Measurements from ENCODE around the gene TOB1. TPM values are rescaled to one million over a fixed set of nuclear protein-coding genes. Genes with fewer than 3 reads are reported as not detected.

The TOB1 gene, protein sequence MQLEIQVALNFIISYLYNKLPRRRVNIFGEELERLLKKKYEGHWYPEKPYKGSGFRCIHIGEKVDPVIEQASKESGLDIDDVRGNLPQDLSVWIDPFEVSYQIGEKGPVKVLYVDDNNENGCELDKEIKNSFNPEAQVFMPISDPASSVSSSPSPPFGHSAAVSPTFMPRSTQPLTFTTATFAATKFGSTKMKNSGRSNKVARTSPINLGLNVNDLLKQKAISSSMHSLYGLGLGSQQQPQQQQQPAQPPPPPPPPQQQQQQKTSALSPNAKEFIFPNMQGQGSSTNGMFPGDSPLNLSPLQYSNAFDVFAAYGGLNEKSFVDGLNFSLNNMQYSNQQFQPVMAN
- 10 to 100 TPM; 76.3 to 94.1 (median 89.1) TPM for total RNA-seq (2021; fragmentation: NEBNext Ultra II Directional; extraction: Animal tissue kit (Norgen Biotek cat#: 25700))
- long read RNA-seq, transcript TOB1-202 (2 exons, 2,229 nt): major isoform, 69 of 197 reads
- long read RNA-seq, partial matches to known transcripts: 127 of 197 reads
- long read RNA-seq, other reads (novel, unspliced or antisense): 1 of 197 reads

DNA sequence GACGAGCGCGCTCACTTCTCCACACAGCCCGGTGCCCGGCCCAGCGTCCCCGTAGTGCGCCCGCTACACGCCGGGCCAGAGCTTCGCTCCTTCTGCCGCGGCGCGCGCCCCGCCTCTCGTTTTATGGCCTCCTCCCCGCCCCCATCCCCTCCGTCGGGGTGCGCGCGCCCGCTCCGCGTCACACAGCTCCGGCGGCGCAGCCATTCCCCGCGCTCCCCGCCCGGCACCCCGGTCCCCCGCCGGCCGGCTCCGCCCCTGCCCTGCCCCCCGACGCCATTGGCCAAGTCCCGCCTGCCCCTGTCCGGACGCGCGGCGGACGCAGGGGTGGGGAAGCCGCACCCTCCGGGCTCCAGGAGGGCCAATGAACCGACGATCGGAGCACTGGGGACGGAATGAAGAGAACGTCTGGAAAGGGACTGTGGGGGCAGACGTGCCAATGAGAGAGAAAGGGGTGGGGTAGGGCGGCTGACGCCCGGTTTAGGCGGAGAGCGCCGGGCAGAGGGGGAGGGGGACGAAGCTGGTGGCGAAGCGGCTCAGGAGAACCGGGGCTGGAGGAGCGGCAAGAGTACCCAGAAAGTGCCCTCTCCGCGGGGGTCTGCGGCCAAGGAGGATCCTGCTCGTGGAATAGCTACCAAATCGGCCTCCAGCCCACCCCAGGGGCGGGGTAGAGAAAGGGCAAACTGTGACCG is at the start of gene TOB1:
Gene TOB1, minus strand, starts transcription at position 94 of the 689 bp plus-strand sequence. CDS start 2,337 bp downstream, outside the sequence.
- peaks cover 4% of the 10 kb centered on the region for H3K9me3 Mint-ChIP-seq
- DNase-seq: peak; percentile 95
- peak within 1 kb of the TSS; percentile 100 for H3K4me3 Mint-ChIP-seq
- TF ChIP-seq, protein P1, sequence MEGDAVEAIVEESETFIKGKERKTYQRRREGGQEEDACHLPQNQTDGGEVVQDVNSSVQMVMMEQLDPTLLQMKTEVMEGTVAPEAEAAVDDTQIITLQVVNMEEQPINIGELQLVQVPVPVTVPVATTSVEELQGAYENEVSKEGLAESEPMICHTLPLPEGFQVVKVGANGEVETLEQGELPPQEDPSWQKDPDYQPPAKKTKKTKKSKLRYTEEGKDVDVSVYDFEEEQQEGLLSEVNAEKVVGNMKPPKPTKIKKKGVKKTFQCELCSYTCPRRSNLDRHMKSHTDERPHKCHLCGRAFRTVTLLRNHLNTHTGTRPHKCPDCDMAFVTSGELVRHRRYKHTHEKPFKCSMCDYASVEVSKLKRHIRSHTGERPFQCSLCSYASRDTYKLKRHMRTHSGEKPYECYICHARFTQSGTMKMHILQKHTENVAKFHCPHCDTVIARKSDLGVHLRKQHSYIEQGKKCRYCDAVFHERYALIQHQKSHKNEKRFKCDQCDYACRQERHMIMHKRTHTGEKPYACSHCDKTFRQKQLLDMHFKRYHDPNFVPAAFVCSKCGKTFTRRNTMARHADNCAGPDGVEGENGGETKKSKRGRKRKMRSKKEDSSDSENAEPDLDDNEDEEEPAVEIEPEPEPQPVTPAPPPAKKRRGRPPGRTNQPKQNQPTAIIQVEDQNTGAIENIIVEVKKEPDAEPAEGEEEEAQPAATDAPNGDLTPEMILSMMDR (IDR thresholded peaks at IDR 0.05): no peak
- H3K27me3 Mint-ChIP-seq (ENCODE audit: insufficient read depth): peaks cover 6% of the 10 kb centered on the region; the same call in 1 of the 2 replicates
- H3K4me1 Mint-ChIP-seq (ENCODE audit: low read depth): peaks cover 40% of the 10 kb centered on the region
- peaks cover 35% of the 10 kb centered on the region for H3K36me3 Mint-ChIP-seq (ENCODE audit: low read depth)
- peak within 1 kb of the TSS; percentile 97 for H3K27ac Mint-ChIP-seq

DNA sequence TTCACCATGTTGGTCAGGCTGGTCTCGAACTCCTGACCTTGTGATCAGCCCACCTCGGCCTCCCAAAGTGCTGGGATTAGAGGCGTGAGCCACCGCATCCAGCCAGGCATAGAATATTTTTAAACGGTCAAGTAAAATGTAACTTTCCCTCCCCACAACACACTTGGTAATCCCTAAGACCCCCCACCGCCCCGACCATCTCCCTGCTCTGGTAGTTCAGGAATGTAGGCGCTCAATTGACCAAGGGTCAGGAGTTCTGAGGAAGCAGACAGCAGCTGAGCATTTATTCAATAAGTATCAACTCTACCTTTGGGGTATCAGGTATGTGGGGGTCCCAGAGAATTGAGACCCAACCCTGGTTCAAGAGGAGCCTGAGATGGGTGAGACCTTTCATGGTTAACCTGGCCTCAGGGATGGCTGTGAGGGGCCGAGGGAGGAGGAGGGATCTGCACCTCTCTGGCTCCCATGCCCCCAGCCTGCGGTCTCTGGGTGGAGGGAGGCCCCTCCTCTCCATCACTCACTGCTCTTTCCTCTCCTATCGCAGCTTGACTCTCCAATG is 48.4 kb upstream of the TOB1 start:
- Mint-ChIP-seq H3K4me1 (ENCODE audit: low read depth) (peaks cover 8% of the 10 kb centered on the region), H3K4me3 (no peak overlapping the region), H3K36me3 (ENCODE audit: low read depth) (no peaks in the 10 kb centered on the region), H3K27me3 (ENCODE audit: insufficient read depth) (peaks cover 1% of the 10 kb centered on the region), H3K27ac (no peak overlapping the region), H3K9me3 (no peaks in the 10 kb centered on the region)
- TF ChIP-seq, protein P1 (IDR thresholded peaks at IDR 0.05): no peak
- DNase-seq: no peak

DNA sequence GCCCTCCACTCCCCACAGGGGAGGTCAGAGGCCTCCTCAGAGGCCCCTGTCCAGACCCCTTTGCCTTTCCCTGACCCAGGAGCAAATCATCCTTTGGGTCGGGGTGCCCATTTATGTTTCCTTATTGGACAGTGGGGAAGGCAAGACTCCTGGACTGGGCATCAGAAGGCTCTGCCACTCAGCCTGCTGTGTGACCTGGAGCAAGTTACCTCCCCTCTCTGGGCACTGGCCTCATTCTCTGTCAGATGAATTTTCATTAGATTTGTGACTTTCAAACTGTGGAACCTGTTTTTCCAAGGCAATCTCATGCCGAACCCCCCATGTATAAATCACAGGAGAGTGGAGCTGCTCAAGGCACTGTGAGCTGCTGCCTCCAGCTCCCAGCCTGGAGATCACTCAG is 47.0 kb upstream of the TOB1 start:
- H3K9me3 Mint-ChIP-seq: no peaks in the 10 kb centered on the region
- no peak overlapping the region for H3K27ac Mint-ChIP-seq
- peaks cover 5% of the 10 kb centered on the region for H3K27me3 Mint-ChIP-seq (ENCODE audit: insufficient read depth)
- no peak overlapping the region for H3K4me3 Mint-ChIP-seq
- no peaks in the 10 kb centered on the region for H3K36me3 Mint-ChIP-seq (ENCODE audit: low read depth)
- H3K4me1 Mint-ChIP-seq (ENCODE audit: low read depth): no peaks in the 10 kb centered on the region
- TF ChIP-seq, protein P1 (IDR thresholded peaks at IDR 0.05): no peak
- no peak for DNase-seq

DNA sequence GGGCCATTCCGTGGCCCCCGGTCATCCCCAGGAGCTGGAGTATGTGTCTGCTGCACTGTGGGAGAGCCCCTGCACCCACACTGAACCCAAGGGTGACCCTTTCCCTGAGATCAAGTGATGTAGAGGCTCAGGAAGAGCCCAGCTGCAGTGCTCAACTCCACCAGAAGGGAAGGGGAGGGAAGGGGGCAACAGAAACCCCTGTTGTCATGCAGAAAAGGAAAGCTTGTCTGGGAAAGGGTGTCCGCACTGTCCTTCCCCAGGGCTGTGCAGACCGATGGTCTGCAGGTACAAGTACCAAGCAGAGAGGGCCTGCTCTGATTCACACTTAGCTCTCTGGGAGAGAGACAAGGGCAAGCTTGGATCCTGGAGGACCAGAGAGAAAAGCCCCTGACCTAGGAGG is 45.7 kb upstream of the TOB1 start:
- Mint-ChIP-seq H3K4me1 (ENCODE audit: low read depth) (no peaks in the 10 kb centered on the region), H3K36me3 (ENCODE audit: low read depth) (no peaks in the 10 kb centered on the region), H3K27ac (no peak overlapping the region), H3K27me3 (ENCODE audit: insufficient read depth) (peaks cover 6% of the 10 kb centered on the region), H3K9me3 (no peaks in the 10 kb centered on the region), H3K4me3 (no peak overlapping the region)
- DNase-seq: no peak
- TF ChIP-seq, protein P1 (IDR thresholded peaks at IDR 0.05): 0 out of 2 replicates have a peak, but pooled peaks have one; percentile 13

DNA sequence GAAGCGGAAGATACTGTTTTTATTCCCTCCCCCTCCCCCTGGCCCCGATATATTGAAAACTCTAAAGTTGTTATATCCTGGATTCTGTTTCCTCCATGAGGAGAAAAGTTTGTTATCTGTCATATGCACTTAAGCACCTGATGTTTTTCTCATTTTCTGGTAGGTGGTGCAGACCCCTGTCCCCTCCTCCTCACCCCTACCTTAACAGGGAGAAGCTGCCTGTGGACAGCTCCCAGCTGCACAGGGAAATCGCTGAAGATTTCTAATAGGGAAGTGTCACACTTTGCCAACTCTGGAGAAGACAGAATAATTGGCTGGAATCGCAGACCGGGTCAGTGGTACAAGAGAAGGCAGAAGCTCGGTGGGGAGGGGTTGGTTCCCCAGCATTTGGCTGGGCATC is 45.3 kb upstream of the TOB1 start:
- Mint-ChIP-seq H3K9me3 (no peaks in the 10 kb centered on the region), H3K27ac (no peak overlapping the region), H3K27me3 (ENCODE audit: insufficient read depth) (peaks cover 6% of the 10 kb centered on the region), H3K4me3 (no peak overlapping the region), H3K4me1 (ENCODE audit: low read depth) (no peaks in the 10 kb centered on the region), H3K36me3 (ENCODE audit: low read depth) (no peaks in the 10 kb centered on the region)
- no peak for DNase-seq
- TF ChIP-seq, protein P1 (IDR thresholded peaks at IDR 0.05): no peak
